Measurements from ENCODE around the gene ITGA2.

DNA sequence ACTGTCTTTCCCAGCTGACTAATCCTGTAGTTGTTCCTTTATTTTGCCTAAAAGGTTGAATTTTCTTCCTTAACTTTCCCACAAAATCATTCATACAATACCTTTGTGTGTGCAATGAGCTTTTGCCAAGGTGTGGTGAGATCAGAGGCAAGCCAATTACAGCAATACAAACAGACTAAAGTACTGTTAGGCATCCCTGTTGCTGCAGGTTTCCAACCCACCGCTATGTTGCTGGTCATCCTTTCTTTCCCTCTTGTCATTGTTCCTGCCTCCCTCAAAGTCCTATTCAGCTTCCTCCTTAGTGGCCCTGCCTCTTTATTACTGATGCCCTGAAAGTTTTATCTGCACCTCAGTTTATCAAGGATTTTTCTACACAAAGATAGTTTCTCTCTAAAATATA lies 22.1 kb downstream of the ITGA2 start:
- TF ChIP-seq, protein P1, sequence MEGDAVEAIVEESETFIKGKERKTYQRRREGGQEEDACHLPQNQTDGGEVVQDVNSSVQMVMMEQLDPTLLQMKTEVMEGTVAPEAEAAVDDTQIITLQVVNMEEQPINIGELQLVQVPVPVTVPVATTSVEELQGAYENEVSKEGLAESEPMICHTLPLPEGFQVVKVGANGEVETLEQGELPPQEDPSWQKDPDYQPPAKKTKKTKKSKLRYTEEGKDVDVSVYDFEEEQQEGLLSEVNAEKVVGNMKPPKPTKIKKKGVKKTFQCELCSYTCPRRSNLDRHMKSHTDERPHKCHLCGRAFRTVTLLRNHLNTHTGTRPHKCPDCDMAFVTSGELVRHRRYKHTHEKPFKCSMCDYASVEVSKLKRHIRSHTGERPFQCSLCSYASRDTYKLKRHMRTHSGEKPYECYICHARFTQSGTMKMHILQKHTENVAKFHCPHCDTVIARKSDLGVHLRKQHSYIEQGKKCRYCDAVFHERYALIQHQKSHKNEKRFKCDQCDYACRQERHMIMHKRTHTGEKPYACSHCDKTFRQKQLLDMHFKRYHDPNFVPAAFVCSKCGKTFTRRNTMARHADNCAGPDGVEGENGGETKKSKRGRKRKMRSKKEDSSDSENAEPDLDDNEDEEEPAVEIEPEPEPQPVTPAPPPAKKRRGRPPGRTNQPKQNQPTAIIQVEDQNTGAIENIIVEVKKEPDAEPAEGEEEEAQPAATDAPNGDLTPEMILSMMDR (IDR thresholded peaks at IDR 0.05; ENCODE audit: poor library complexity) = no peak
- TF ChIP-seq EZH2phosphoT487 (IDR thresholded peaks at IDR 0.05; ENCODE audit: low read depth, severe bottlenecking, unreplicated experiment) (no peak), EZH2 (IDR thresholded peaks at IDR 0.05; ENCODE audit: borderline replicate concordance) (no peak)
